ENCODE measurements around the gene SLC39A7.

SLC39A7 gene

DNA sequence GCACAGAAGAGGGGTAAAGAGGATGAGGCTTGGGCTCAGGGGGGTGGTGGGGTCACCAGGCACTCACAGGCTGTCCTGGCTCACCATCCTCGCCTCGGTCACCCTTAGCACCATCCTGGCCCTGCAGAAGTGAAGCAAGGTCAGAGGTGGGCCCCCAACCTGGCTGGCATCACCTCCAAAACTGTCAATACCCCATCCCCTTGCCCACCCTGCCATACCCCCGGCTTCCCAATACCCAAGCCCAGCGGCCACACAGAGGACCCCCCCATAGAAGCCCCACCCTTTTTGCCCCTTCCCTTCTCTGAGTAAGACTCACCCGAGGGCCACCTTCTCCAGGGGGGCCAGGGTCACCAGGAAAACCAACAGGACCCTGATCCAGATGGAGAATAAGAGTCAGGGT lies 32.0 kb upstream of the SLC39A7 start:
- Histone ChIP-seq H3K79me2 (ENCODE audit: control insufficient read depth, low read length) (no peaks in the 10 kb centered on the region), H3K27me3 (ENCODE audit: control insufficient read depth, low read length) (peaks cover 7% of the 10 kb centered on the region; the same call in 1 of the 2 replicates), H3K36me3 (ENCODE audit: control insufficient read depth, low read length) (no peaks in the 10 kb centered on the region), H3K9me3 (ENCODE audit: control insufficient read depth, insufficient read depth, low read length) (no peaks in the 10 kb centered on the region), H3K4me2 (ENCODE audit: low read length) (no peak overlapping the region), H3F3A (ENCODE audit: control insufficient read depth, insufficient read depth) (no peaks in the 10 kb centered on the region), H3K4me3 (ENCODE audit: low read length) (no peak overlapping the region), H4K20me1 (ENCODE audit: control insufficient read depth, insufficient read depth, low read depth, low read length) (no peaks in the 10 kb centered on the region), H3K4me1 (ENCODE audit: control insufficient read depth, low read length) (peaks cover 5% of the 10 kb centered on the region; the same call in 1 of the 2 replicates), H3K9me2 (replicated peaks; ENCODE audit: control insufficient read depth, low read length) (no peaks in the 10 kb centered on the region), H3K27ac (ENCODE audit: low read depth, low read length) (no peak overlapping the region)
- no peak for TF ChIP-seq EZH2phosphoT487 (IDR thresholded peaks at IDR 0.05; ENCODE audit: borderline replicate concordance, low read length)
- TF ChIP-seq, protein P1, sequence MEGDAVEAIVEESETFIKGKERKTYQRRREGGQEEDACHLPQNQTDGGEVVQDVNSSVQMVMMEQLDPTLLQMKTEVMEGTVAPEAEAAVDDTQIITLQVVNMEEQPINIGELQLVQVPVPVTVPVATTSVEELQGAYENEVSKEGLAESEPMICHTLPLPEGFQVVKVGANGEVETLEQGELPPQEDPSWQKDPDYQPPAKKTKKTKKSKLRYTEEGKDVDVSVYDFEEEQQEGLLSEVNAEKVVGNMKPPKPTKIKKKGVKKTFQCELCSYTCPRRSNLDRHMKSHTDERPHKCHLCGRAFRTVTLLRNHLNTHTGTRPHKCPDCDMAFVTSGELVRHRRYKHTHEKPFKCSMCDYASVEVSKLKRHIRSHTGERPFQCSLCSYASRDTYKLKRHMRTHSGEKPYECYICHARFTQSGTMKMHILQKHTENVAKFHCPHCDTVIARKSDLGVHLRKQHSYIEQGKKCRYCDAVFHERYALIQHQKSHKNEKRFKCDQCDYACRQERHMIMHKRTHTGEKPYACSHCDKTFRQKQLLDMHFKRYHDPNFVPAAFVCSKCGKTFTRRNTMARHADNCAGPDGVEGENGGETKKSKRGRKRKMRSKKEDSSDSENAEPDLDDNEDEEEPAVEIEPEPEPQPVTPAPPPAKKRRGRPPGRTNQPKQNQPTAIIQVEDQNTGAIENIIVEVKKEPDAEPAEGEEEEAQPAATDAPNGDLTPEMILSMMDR (IDR thresholded peaks at IDR 0.05; ENCODE audit: low read depth, low read length, poor library complexity, severe bottlenecking): no peak

- TF ChIP-seq, protein P1 (IDR thresholded peaks at IDR 0.05; ENCODE audit: low read depth, low read length, poor library complexity, severe bottlenecking): no peak
- Histone ChIP-seq H3K79me2 (ENCODE audit: control insufficient read depth, low read length) (no peaks in the 10 kb centered on the region), H3K27me3 (ENCODE audit: control insufficient read depth, low read length) (peaks cover 4% of the 10 kb centered on the region; the same call in 1 of the 2 replicates), H3K27ac (ENCODE audit: low read depth, low read length) (no peak overlapping the region), H3K4me3 (ENCODE audit: low read length) (no peak overlapping the region), H4K20me1 (ENCODE audit: control insufficient read depth, insufficient read depth, low read depth, low read length) (no peaks in the 10 kb centered on the region), H3K9me2 (replicated peaks; ENCODE audit: control insufficient read depth, low read length) (no peaks in the 10 kb centered on the region), H3K4me1 (ENCODE audit: control insufficient read depth, low read length) (peaks cover 5% of the 10 kb centered on the region; the same call in 1 of the 2 replicates), H3F3A (ENCODE audit: control insufficient read depth, insufficient read depth) (no peaks in the 10 kb centered on the region), H3K9me3 (ENCODE audit: control insufficient read depth, insufficient read depth, low read length) (no peaks in the 10 kb centered on the region), H3K36me3 (ENCODE audit: control insufficient read depth, low read length) (no peaks in the 10 kb centered on the region), H3K4me2 (ENCODE audit: low read length) (no peak overlapping the region)
These were observed 31.1 kb upstream of the SLC39A7 start for GRCh38 chr6:33169291-33170175.

DNA sequence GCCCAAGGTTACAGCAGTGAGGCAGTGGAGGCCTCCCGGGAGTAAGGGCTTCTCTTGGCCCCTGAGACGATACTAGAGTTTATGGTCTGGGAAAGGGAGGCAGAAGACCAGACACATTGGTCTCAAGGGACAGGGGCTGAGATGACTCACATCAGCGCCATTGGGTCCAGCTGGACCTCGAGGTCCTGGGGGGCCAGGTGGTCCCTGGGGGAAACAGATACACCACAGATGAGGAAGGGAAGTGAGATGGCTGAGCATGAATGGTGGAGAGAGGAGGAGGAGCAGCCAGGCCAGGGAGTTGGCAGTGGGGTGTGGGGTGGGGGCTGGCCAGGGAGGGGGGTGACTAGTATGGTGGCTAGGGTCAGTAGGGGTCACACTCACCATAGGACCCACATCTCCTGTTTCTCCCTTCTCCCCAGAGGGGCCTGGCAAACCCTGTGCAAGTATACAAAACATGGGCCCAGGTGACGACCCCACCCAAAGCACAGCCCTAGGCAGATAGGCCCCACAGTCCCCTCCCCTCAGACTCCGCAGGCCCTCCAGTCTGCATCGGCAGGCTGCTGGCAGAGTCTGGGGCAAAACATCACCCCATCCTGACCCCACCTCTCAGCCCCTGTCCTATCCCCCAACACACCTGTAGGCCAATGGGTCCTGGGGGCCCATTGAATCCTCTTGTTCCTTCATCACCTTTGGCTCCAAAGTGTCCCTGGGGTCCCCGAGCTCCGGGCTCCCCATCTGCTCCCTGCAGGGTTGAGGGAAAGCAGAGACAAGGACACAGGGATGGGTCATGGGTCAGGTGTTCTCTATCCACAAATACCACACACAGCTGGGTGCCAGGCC lies 30.3 kb upstream of the SLC39A7 start:
- TF ChIP-seq, protein P1 (IDR thresholded peaks at IDR 0.05; ENCODE audit: low read depth, low read length, poor library complexity, severe bottlenecking): no peak
- TF ChIP-seq EZH2phosphoT487 (IDR thresholded peaks at IDR 0.05; ENCODE audit: borderline replicate concordance, low read length): no peak
- no peaks in the 10 kb centered on the region for H3F3A ChIP-seq (ENCODE audit: control insufficient read depth, insufficient read depth)
- no peaks in the 10 kb centered on the region for H4K20me1 ChIP-seq (ENCODE audit: control insufficient read depth, insufficient read depth, low read depth, low read length)
- no peak overlapping the region for H3K4me2 ChIP-seq (ENCODE audit: low read length)
- no peaks in the 10 kb centered on the region for H3K79me2 ChIP-seq (ENCODE audit: control insufficient read depth, low read length)
- H3K27ac ChIP-seq (ENCODE audit: low read depth, low read length): no peak overlapping the region
- H3K4me3 ChIP-seq (ENCODE audit: low read length): no peak overlapping the region
- H3K27me3 ChIP-seq (ENCODE audit: control insufficient read depth, low read length): peaks cover 12% of the 10 kb centered on the region
- no peaks in the 10 kb centered on the region for H3K36me3 ChIP-seq (ENCODE audit: control insufficient read depth, low read length)
- peaks cover 5% of the 10 kb centered on the region; the same call in 1 of the 2 replicates for H3K4me1 ChIP-seq (ENCODE audit: control insufficient read depth, low read length)
- no peaks in the 10 kb centered on the region for H3K9me2 ChIP-seq (replicated peaks; ENCODE audit: control insufficient read depth, low read length)
- H3K9me3 ChIP-seq (ENCODE audit: control insufficient read depth, insufficient read depth, low read length): no peaks in the 10 kb centered on the region
